OCI-LY7 (cell line): Measurements from ENCODE around the gene C20orf173. TPM values are rescaled to one million over a fixed set of nuclear protein-coding genes. Genes with fewer than 3 reads are reported as not detected.

Source experiments
- BruUV-seq: library from RNA; stranded (reverse); fragments of 400-500 nt; replicated peaks from 2 replicates; lab custom pipeline; 2021; lab: Mats Ljungman, UMichigan
- CTCF ChIA-PET: fragments of 300-600 bp; sonication (Branson Sonifier 250); formaldehyde crosslinking; loops from one replicate; lab custom pipeline; 2022; ENCODE audit warnings: antibody characterized with exemption; ENCODE audit not compliant: unreplicated experiment; lab: Charles Lee
- POLR2A ChIA-PET: fragments of 300-600 bp; sonication (Branson Sonifier 250); formaldehyde crosslinking; loops from one replicate; lab custom pipeline; 2022; ENCODE audit warnings: antibody characterized with exemption; lab: Charles Lee
- DNase-seq: peaks from one replicate; pipeline ENCODE4 v3.0.0-alpha.2; 2015; ENCODE audit warnings: low spot score
- H2AFZ ChIP-seq: fragments of 200-600 bp; sonication (generic), shearing (Covaris generic); 2 replicates; pipeline ENCODE4 v1.6.1; 2014; ENCODE audit warnings: mild to moderate bottlenecking, antibody characterized with exemption, low read length, moderate library complexity
- H3K27ac ChIP-seq: fragments of 200-600 bp; sonication (generic); 2 replicates; pipeline ENCODE4 v1.5.1; 2014; ENCODE audit warnings: mixed run types, low read depth, mild to moderate bottlenecking, moderate library complexity, low read length, inconsistent platforms; ENCODE audit not compliant: poor library complexity, severe bottlenecking
- H3K36me3 ChIP-seq: fragments of 200-600 bp; sonication (generic); 2 replicates; pipeline ENCODE4 v1.6.1; 2014; ENCODE audit warnings: mild to moderate bottlenecking, antibody characterized with exemption, low read length, moderate library complexity, mixed read lengths; ENCODE audit not compliant: insufficient read depth
- H3K4me1 ChIP-seq: fragments of 200-600 bp; sonication (generic); 2 replicates; pipeline ENCODE4 v1.5.1; 2014; ENCODE audit warnings: mild to moderate bottlenecking, low read length; ENCODE audit not compliant: insufficient read depth, poor library complexity, severe bottlenecking
- H3K4me2 ChIP-seq: fragments of 200-600 bp; sonication (generic); 2 replicates; pipeline ENCODE4 v1.6.1; 2014; ENCODE audit warnings: mild to moderate bottlenecking, low read length
- H3K4me3 ChIP-seq: fragments of 200-600 bp; sonication (generic); 2 replicates; pipeline ENCODE4 v1.5.1; 2014; ENCODE audit warnings: mild to moderate bottlenecking, low read depth, low read length; ENCODE audit not compliant: poor library complexity, severe bottlenecking
- H3K79me2 ChIP-seq: fragments of 200-600 bp; sonication (generic); 2 replicates; pipeline ENCODE4 v1.6.1; 2016; ENCODE audit warnings: low read depth, mild to moderate bottlenecking, low read length, moderate library complexity, mixed read lengths; ENCODE audit not compliant: insufficient read depth
- H3K9me2 ChIP-seq: fragments of 200-600 bp; sonication (generic); 2 replicates; pipeline ENCODE4 v1.6.1; 2016; ENCODE audit warnings: mild to moderate bottlenecking, low read length, mixed read lengths; ENCODE audit not compliant: insufficient read depth
- H3K9me3 ChIP-seq: fragments of 200-600 bp; sonication (generic); 2 replicates; pipeline ENCODE4 v1.6.1; 2014; ENCODE audit warnings: mild to moderate bottlenecking, mixed run types, low read length, mixed read lengths
- H4K20me1 ChIP-seq: fragments of 200-600 bp; sonication (generic); 2 replicates; pipeline ENCODE4 v1.6.1; 2014; ENCODE audit warnings: mild to moderate bottlenecking, antibody characterized with exemption, low read length, moderate library complexity, mixed read lengths; ENCODE audit not compliant: insufficient read depth
- EZH2phosphoT487 ChIP-seq: fragments of 200-600 bp; sonication (generic); IDR thresholded peaks from 2 replicates; pipeline ENCODE4 v1.6.1; 2018; ENCODE audit warnings: low read depth, borderline replicate concordance, mild to moderate bottlenecking, mixed run types, antibody characterized with exemption, low read length, moderate library complexity, mixed read lengths
- intact Hi-C: fragments of 100-400 bp; cut with micrococcal nuclease; formaldehyde crosslinking; loops from one replicate; pipeline ENCODE4 v1.10.0; 2022; ENCODE audit not compliant: unreplicated experiment
- total RNA-seq, 2 experiments: library from RNA; depleted of rRNA in 1 of 2; stranded (reverse); fragments of >200 nt in 1 of 2; shearing (Covaris generic) in 1 of 2; gene quantifications; 2 replicates each; pipeline ENCODE4 v1.2.3, GENCODE V29; 2014 to 2022
- TF ChIP-seq, protein P1 (sequence below): fragments of 200-600 bp; sonication (generic); conservative IDR thresholded peaks from 2 replicates; pipeline ENCODE4 v1.5.1; 2014; ENCODE audit warnings: mild to moderate bottlenecking, antibody characterized with exemption, low read length, moderate library complexity, mixed read lengths

The C20orf173 gene
- total RNA-seq, 2 experiments from 2014 or later, result not detected

DNA sequence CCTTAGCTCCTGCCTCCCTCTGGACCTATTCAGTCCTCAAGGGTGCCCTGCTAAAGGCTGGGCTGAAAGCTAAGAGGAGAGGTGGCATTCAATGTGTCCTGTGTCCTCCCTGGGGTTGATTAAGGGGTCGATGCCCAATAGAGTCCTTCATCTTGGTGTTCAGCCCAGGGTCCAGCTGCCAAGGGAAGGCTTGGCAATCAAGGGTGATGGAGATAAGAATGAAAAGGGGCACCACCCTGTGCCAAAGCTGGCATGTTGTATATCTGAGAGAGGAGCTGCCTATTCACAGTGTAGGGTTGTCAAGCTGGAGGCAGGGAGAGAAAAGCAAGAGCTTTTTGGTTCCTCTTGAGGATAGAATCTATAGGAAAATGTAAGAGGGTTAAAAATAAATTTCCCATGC, 12.3 kb downstream of the C20orf173 start:
- ChIA-PET CTCF (no interaction called here), POLR2A (interaction anchor here (1.7 kb wide), 1 partner anchor 14 kb away, joined by 8 read pairs; no protein-coding TSS in a partner anchor)
- no TSS peak for BruUV-seq
- H3K27ac ChIP-seq, result no peak overlapping the region
- H2AFZ ChIP-seq, result no peak overlapping the region
- no peak overlapping the region for H3K4me2 ChIP-seq
- no peak overlapping the region for H3K4me3 ChIP-seq
- no peaks in the 10 kb centered on the region for H3K9me2 ChIP-seq
- H4K20me1 ChIP-seq, result no peaks in the 10 kb centered on the region
- intact Hi-C loops, result no loop called here
- DNase-seq, result no peak
- peaks cover 23% of the 10 kb centered on the region; the same call in 1 of the 2 replicates for H3K36me3 ChIP-seq
- no peaks in the 10 kb centered on the region for H3K4me1 ChIP-seq
- H3K9me3 ChIP-seq, result no peaks in the 10 kb centered on the region
- TF ChIP-seq EZH2phosphoT487, result no peak
- TF ChIP-seq, protein P1, sequence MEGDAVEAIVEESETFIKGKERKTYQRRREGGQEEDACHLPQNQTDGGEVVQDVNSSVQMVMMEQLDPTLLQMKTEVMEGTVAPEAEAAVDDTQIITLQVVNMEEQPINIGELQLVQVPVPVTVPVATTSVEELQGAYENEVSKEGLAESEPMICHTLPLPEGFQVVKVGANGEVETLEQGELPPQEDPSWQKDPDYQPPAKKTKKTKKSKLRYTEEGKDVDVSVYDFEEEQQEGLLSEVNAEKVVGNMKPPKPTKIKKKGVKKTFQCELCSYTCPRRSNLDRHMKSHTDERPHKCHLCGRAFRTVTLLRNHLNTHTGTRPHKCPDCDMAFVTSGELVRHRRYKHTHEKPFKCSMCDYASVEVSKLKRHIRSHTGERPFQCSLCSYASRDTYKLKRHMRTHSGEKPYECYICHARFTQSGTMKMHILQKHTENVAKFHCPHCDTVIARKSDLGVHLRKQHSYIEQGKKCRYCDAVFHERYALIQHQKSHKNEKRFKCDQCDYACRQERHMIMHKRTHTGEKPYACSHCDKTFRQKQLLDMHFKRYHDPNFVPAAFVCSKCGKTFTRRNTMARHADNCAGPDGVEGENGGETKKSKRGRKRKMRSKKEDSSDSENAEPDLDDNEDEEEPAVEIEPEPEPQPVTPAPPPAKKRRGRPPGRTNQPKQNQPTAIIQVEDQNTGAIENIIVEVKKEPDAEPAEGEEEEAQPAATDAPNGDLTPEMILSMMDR, result no peak
- H3K79me2 ChIP-seq, result no peaks in the 10 kb centered on the region

DNA sequence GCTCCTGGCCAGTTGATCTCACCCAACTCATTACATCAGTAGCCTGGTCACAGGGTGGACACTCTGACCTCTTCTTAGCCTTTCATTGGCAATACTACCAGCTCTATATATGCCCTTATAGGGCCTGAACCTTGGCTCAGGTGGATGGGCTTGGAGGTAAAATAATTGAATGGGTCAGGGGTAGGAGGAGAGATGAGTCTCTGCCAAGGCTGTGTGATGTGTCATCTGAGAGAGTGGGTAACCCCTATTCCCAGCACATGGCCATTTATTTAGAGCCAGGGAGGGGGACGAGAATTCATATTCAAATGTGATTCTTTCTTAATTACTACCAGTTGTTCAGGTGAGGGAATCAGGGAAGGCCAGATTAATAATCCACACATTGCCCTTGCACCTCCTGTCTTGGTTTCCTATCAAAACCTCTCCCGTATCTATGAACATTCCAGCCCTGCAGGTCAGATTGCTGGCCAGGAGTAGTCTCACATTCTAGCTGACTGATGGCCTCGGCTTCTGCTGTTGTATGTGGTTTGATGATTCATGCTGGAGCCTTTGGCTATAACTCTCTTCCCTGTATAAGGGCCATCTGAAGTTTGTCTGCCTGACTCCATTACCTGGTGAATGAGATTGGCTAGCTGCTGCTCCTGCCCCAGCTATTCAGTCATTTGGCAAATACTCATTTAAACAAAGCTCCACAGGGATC, 13.4 kb downstream of the C20orf173 start:
- no TSS peak for BruUV-seq
- Histone ChIP-seq H4K20me1 (no peaks in the 10 kb centered on the region), H3K9me3 (no peaks in the 10 kb centered on the region), H3K4me1 (no peaks in the 10 kb centered on the region), H3K4me2 (no peak overlapping the region), H3K36me3 (peaks cover 33% of the 10 kb centered on the region), H2AFZ (no peak overlapping the region), H3K27ac (no peak overlapping the region), H3K79me2 (no peaks in the 10 kb centered on the region), H3K4me3 (no peak overlapping the region), H3K9me2 (no peaks in the 10 kb centered on the region)
- DNase-seq, result no peak
- ChIA-PET POLR2A (interaction anchor here (1.1 to 1.7 kb wide), 2 partner anchors 11 to 13 kb away, joined by 3 to 8 read pairs; no protein-coding TSS in a partner anchor), CTCF (no interaction called here)
- intact Hi-C loops, result no loop called here
- no peak for TF ChIP-seq EZH2phosphoT487
- TF ChIP-seq, protein P1, result no peak

DNA sequence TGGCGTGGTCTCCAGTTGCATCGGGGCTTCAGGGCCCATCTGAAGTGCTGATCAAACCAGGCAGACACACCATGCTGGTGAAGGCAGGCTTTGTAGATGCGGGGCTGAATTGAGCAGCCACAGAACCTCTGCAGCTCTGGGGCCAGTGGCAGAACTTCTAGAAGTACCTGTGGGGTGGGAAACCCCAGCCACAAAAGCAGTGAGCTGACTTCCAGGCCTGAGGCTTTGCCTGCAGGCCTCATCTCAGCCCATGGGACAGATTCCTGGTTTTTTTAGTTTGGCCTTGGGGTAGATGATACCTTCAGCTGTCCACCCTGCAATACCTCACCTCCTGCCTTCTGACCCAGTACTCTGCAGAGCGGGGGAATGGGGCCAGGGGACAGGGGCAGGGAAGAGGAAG, 14.1 kb downstream of the C20orf173 start:
- H3K79me2 ChIP-seq, result no peaks in the 10 kb centered on the region
- no peak overlapping the region for H3K4me2 ChIP-seq
- peaks cover 41% of the 10 kb centered on the region for H3K36me3 ChIP-seq
- H3K9me3 ChIP-seq, result no peaks in the 10 kb centered on the region
- TF ChIP-seq, protein P1, result no peak
- no peak for TF ChIP-seq EZH2phosphoT487
- no peaks in the 10 kb centered on the region for H4K20me1 ChIP-seq
- intact Hi-C loops, result no loop called here
- ChIA-PET POLR2A (interaction anchor here (1.1 kb wide), 1 partner anchor 12 kb away, joined by 3 read pairs; no protein-coding TSS in a partner anchor), CTCF (no interaction called here)
- no peaks in the 10 kb centered on the region for H3K4me1 ChIP-seq
- no peak overlapping the region for H3K4me3 ChIP-seq
- no peaks in the 10 kb centered on the region for H3K9me2 ChIP-seq
- H2AFZ ChIP-seq, result no peak overlapping the region
- no peak overlapping the region for H3K27ac ChIP-seq
- DNase-seq, result no peak
- no TSS peak for BruUV-seq
